ENCODE data around the gene ARFIP2. TPM values are rescaled to one million over a fixed set of nuclear protein-coding genes. Genes with fewer than 3 reads are reported as not detected.

ARFIP2 gene
- total RNA-seq, 1 experiment from 2014 or later = 72.2 TPM

DNA sequence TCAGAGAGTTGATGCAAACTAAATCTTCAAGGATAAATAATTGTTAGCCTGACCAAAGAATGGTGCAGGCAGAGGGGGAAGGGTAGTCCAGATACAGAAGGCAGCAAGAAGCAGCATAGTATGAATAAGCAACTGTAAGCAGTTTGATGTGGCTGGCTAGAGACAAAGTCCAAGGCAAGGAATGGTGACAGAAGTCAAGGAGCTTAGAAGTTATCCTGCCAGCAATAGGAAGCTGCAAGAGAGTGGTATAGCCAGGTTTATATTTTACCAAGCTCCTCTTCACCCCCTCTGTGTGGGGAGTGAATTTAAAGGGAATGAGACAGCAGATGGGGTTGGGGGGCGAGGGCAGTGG is 22.1 kb downstream of the ARFIP2 start:
- Mint-ChIP-seq H3K27me3 (ENCODE audit: unreplicated experiment) (no peaks in the 10 kb centered on the region), H3K27ac (ENCODE audit: unreplicated experiment) (no peak overlapping the region), H3K36me3 (ENCODE audit: insufficient read depth, unreplicated experiment) (no peaks in the 10 kb centered on the region), H3K4me1 (ENCODE audit: low read depth, unreplicated experiment) (no peaks in the 10 kb centered on the region), H3K9me3 (ENCODE audit: low read depth, unreplicated experiment) (no peaks in the 10 kb centered on the region), H3K4me3 (ENCODE audit: low read depth, unreplicated experiment) (no peak overlapping the region)
- CTCF ChIA-PET = interaction anchor here (0.6 to 0.8 kb wide), 2 partner anchors 20 to 207 kb away, joined by 3 to 4 read pairs; no protein-coding TSS in a partner anchor
- intact Hi-C loops (cut with micrococcal nuclease; ENCODE audit: unreplicated experiment) = no loop called here
- BruUV-seq (replicated peaks) = no TSS peak
- no peak for TF ChIP-seq CTCF (IDR thresholded peaks at IDR 0.05; ENCODE audit: unreplicated experiment)
- DNase-seq = no peak

- Mint-ChIP-seq H3K27me3 (ENCODE audit: unreplicated experiment) (no peaks in the 10 kb centered on the region), H3K4me3 (ENCODE audit: low read depth, unreplicated experiment) (no peak overlapping the region), H3K4me1 (ENCODE audit: low read depth, unreplicated experiment) (no peaks in the 10 kb centered on the region), H3K27ac (ENCODE audit: unreplicated experiment) (no peak overlapping the region), H3K9me3 (ENCODE audit: low read depth, unreplicated experiment) (no peaks in the 10 kb centered on the region), H3K36me3 (ENCODE audit: insufficient read depth, unreplicated experiment) (no peaks in the 10 kb centered on the region)
- DNase-seq = peak; percentile 20
- TF ChIP-seq CTCF (IDR thresholded peaks at IDR 0.05; ENCODE audit: unreplicated experiment) = no peak
- CTCF ChIA-PET = interaction anchor here (0.8 kb wide), 1 partner anchor 20 kb away, joined by 3 read pairs; no protein-coding TSS in a partner anchor
- no TSS peak for BruUV-seq (replicated peaks)
- intact Hi-C loops (cut with micrococcal nuclease; ENCODE audit: unreplicated experiment) = no loop called here
Observed at GRCh38 chr11:6458352-6459098, 22.6 kb downstream of the ARFIP2 start.

- Mint-ChIP-seq H3K4me3 (ENCODE audit: low read depth, unreplicated experiment) (no peak overlapping the region), H3K27me3 (ENCODE audit: unreplicated experiment) (no peaks in the 10 kb centered on the region), H3K36me3 (ENCODE audit: insufficient read depth, unreplicated experiment) (no peaks in the 10 kb centered on the region), H3K4me1 (ENCODE audit: low read depth, unreplicated experiment) (no peaks in the 10 kb centered on the region), H3K27ac (ENCODE audit: unreplicated experiment) (no peak overlapping the region), H3K9me3 (ENCODE audit: low read depth, unreplicated experiment) (no peaks in the 10 kb centered on the region)
- intact Hi-C loops (cut with micrococcal nuclease; ENCODE audit: unreplicated experiment) = no loop called here
- no peak for TF ChIP-seq CTCF (IDR thresholded peaks at IDR 0.05; ENCODE audit: unreplicated experiment)
- no peak for DNase-seq
- no TSS peak for BruUV-seq (replicated peaks)
- CTCF ChIA-PET = no interaction called here
Observed at GRCh38 chr11:6457581-6458320, 23.4 kb downstream of the ARFIP2 start.

DNA sequence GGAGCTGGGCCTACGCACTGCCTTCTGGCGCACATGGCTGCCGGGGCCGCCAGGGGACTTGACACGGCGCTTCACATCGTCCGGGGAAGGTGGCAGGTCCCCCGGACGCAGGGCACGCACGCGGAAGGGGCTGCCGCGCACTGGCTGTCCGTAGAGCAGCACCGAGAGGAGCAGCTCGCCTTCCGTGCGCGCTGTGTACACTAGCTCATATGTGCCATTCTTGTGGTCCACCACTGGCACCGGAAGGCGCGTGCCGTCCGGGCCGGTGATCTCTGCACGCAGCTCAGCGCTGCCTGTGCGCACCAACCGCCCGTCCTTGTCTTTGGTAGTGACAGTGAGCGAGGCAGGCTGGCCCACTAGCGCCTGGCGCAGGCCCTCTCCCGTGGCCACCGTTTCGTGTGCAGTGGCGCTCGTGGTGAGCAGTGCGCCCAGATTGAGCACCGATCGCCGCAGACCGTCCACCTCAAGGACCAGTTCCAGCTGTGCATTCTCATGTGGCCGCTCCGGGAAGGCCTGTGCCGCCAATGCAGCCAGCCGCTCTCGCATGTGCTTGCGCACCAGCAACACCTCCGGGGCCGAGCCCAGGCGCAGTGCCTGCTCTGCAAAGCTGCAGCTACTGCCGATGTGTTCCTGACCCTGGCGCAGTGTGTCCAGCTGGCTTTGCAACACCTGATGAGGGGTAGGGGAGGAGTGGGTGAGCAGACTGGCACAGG is 24.6 kb downstream of the ARFIP2 start:
- no peak for TF ChIP-seq CTCF (IDR thresholded peaks at IDR 0.05; ENCODE audit: unreplicated experiment)
- no peak overlapping the region for H3K4me3 Mint-ChIP-seq (ENCODE audit: low read depth, unreplicated experiment)
- H3K9me3 Mint-ChIP-seq (ENCODE audit: low read depth, unreplicated experiment) = no peaks in the 10 kb centered on the region
- CTCF ChIA-PET = no interaction called here
- intact Hi-C loops (cut with micrococcal nuclease; ENCODE audit: unreplicated experiment) = no loop called here
- no peaks in the 10 kb centered on the region for H3K4me1 Mint-ChIP-seq (ENCODE audit: low read depth, unreplicated experiment)
- DNase-seq = no peak
- no peaks in the 10 kb centered on the region for H3K27me3 Mint-ChIP-seq (ENCODE audit: unreplicated experiment)
- no peaks in the 10 kb centered on the region for H3K36me3 Mint-ChIP-seq (ENCODE audit: insufficient read depth, unreplicated experiment)
- no TSS peak for BruUV-seq (replicated peaks)
- H3K27ac Mint-ChIP-seq (ENCODE audit: unreplicated experiment) = no peak overlapping the region
